ENCODE measurements around the gene SUGCT.

SUGCT gene

GRCh38 chr7:40721342-40721949 lies 586.6 kb downstream of the SUGCT start:
- DNase-seq (ENCODE audit: low read depth in 3 of 3): no peak

- DNase-seq (ENCODE audit: low read depth in 3 of 3): no peak
Observed at GRCh38 chr7:40722242-40722641, 587.4 kb downstream of the SUGCT start.

GRCh38 chr7:40723829-40724228 lies 589.0 kb downstream of the SUGCT start:
- DNase-seq (ENCODE audit: low read depth in 3 of 3): no peak

- no peak for DNase-seq (ENCODE audit: low read depth in 3 of 3)
Observed at GRCh38 chr7:40726559-40726958, 591.8 kb downstream of the SUGCT start.

- DNase-seq (ENCODE audit: low read depth in 3 of 3): no peak
Observed at GRCh38 chr7:40733114-40733513, 598.3 kb downstream of the SUGCT start.

GRCh38 chr7:40733578-40733977 lies 598.8 kb downstream of the SUGCT start:
- no peak for DNase-seq (ENCODE audit: low read depth in 3 of 3)

GRCh38 chr7:40739257-40739656 lies 604.5 kb downstream of the SUGCT start:
- no peak for DNase-seq (ENCODE audit: low read depth in 3 of 3)

- DNase-seq (ENCODE audit: low read depth in 3 of 3): no peak
Observed at GRCh38 chr7:40742270-40742669, 607.5 kb downstream of the SUGCT start.

GRCh38 chr7:40746841-40747556 lies 612.2 kb downstream of the SUGCT start:
- DNase-seq (ENCODE audit: low read depth in 3 of 3): no peak

- no peak for DNase-seq (ENCODE audit: low read depth in 3 of 3)
Observed at GRCh38 chr7:40747856-40748255, 613.1 kb downstream of the SUGCT start.

GRCh38 chr7:40749877-40750276 lies 615.1 kb downstream of the SUGCT start:
- no peak for DNase-seq (ENCODE audit: low read depth in 3 of 3)

GRCh38 chr7:40753455-40753854 lies 618.6 kb downstream of the SUGCT start:
- no peak for DNase-seq (ENCODE audit: low read depth in 3 of 3)

GRCh38 chr7:40755438-40755837 lies 620.6 kb downstream of the SUGCT start:
- no peak for DNase-seq (ENCODE audit: low read depth in 3 of 3)

GRCh38 chr7:40757109-40757508 lies 622.3 kb downstream of the SUGCT start:
- no peak for DNase-seq (ENCODE audit: low read depth in 3 of 3)

GRCh38 chr7:40758590-40758989 lies 623.8 kb downstream of the SUGCT start:
- no peak for DNase-seq (ENCODE audit: low read depth in 3 of 3)

GRCh38 chr7:40760293-40760964 lies 625.6 kb downstream of the SUGCT start:
- DNase-seq (ENCODE audit: low read depth in 3 of 3): no peak

- no peak for DNase-seq (ENCODE audit: low read depth in 3 of 3)
Observed at GRCh38 chr7:40760987-40761386, 626.2 kb downstream of the SUGCT start.

GRCh38 chr7:40761762-40762560 lies 627.2 kb downstream of the SUGCT start:
- no peak for DNase-seq (ENCODE audit: low read depth in 3 of 3)

GRCh38 chr7:40763319-40764287 lies 628.8 kb downstream of the SUGCT start:
- DNase-seq (ENCODE audit: low read depth in 3 of 3): no peak

- DNase-seq (ENCODE audit: low read depth in 3 of 3): no peak
Observed at GRCh38 chr7:40765639-40766038, 630.8 kb downstream of the SUGCT start.

- DNase-seq (ENCODE audit: low read depth in 3 of 3): no peak
Observed at GRCh38 chr7:40772096-40772495, 637.3 kb downstream of the SUGCT start.
